GM12801 (cell line): ENCODE measurements around the gene SDC3.

ENCODE experiments used
- TF ChIP-seq, protein P1 (sequence below): IDR thresholded peaks from one replicate; pipeline ENCODE4 v1.5.1; 2011; ENCODE audit warnings: control low read depth; ENCODE audit not compliant: insufficient read length; ENCODE audit errors: extremely low read depth

The SDC3 gene

DNA sequence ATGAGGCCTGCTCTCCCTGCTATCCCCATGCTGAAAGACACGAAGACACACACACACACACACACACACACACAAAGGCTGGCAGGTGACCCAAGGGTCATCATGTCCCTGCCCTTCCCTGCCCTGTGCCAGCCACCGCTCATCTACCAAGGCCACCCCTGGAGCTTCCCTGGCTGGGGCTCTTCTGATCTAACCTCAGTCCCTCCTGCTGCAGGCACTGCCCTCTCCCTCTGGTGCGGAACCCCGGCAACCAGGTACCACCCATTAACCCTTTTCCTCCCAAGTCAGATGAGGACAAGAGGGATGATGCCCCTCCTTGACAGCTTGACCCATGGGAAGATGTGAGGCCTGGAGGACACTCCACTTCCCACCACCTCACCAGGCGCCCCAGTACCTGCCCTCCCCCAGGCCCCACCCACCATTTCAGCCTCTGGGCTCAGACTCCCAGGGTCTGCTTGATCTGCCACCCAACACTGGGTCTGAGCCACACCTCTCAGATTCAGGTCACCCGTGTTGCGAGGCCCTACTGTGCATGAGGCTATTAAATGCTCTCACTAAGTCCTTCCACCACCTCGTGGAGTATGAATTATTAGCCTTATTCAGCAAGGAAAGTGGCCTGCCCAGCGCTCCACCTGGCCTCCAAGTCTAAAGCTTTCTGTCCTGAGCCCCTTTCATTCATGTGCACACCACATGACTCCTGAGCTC, 2.5 kb downstream of the SDC3 start:
- TF ChIP-seq, protein P1, sequence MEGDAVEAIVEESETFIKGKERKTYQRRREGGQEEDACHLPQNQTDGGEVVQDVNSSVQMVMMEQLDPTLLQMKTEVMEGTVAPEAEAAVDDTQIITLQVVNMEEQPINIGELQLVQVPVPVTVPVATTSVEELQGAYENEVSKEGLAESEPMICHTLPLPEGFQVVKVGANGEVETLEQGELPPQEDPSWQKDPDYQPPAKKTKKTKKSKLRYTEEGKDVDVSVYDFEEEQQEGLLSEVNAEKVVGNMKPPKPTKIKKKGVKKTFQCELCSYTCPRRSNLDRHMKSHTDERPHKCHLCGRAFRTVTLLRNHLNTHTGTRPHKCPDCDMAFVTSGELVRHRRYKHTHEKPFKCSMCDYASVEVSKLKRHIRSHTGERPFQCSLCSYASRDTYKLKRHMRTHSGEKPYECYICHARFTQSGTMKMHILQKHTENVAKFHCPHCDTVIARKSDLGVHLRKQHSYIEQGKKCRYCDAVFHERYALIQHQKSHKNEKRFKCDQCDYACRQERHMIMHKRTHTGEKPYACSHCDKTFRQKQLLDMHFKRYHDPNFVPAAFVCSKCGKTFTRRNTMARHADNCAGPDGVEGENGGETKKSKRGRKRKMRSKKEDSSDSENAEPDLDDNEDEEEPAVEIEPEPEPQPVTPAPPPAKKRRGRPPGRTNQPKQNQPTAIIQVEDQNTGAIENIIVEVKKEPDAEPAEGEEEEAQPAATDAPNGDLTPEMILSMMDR = no peak

DNA sequence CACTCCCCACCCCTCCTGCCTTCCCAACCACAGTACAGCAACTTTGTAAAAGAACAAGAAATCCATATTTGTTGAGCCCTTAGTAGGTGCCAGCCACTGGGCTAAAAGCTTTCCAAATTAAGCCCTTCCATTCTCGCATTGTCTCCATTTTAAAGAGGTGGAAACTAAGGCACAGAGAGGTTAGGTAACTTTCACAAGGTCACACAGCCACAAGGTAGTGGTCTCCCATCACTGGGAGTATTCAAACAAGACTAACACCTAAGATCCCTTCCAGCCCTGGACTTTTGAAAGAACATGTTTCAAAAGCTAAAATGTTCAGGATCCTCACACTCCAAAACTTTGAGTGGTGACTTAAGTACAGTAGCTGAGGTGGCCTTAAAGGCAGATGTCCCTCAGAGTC, 3.2 kb downstream of the SDC3 start:
- TF ChIP-seq, protein P1 = no peak

DNA sequence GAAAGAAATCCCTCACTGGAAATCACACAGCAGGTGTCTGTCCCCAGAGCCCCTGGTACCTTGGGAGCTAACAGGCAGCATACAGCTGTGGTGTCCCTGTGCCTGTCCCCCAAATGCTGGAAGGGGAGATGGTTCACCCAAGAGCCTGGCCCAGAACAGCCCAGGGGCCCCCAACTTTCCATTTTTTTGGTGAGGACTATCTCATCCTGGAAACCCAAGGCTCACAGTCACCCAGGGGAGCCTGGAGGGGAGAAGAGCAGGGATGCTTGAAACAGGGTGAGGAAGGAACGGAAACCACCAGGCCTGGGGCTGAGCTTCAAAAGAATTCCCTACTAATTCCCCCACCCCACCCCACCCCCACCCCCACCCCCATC, 3.6 kb downstream of the SDC3 start:
- TF ChIP-seq, protein P1 = no peak

DNA sequence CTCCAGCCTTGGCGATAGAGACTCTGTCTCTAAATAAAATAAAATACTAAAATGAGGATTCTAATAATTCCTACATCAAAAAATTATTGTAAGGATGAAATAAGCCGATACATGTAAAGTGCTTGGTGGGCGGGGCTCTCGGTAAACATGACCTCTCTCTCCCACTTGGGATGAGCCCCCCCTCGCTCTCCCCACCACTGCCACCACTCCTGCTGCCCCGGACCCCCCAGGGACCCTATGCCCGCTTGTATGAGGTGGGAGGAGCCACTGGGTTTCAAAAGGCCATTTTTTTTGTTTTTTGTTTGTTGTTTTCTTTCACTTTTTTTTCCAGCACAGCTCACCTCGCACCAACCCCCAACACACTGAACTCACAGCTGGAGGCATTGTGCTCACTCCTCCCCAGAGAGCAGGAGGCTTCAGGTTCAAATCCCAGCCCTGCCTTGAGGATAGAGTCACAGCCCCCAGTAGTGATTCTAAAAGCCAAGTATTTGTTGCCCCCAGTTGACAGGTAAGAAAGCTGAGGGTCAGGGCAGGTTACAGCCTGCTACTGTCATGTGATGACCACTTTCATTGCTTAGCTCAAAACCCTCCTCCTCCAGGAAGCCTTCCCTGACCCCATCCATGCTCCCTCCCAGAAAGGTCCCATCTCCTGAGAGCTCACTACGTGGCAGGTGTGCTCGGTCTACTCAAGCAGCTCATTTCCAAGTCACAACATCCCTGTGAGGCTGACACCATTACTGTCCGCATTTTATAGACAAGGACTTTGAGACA, 4.2 kb downstream of the SDC3 start:
- TF ChIP-seq, protein P1 = no peak

DNA sequence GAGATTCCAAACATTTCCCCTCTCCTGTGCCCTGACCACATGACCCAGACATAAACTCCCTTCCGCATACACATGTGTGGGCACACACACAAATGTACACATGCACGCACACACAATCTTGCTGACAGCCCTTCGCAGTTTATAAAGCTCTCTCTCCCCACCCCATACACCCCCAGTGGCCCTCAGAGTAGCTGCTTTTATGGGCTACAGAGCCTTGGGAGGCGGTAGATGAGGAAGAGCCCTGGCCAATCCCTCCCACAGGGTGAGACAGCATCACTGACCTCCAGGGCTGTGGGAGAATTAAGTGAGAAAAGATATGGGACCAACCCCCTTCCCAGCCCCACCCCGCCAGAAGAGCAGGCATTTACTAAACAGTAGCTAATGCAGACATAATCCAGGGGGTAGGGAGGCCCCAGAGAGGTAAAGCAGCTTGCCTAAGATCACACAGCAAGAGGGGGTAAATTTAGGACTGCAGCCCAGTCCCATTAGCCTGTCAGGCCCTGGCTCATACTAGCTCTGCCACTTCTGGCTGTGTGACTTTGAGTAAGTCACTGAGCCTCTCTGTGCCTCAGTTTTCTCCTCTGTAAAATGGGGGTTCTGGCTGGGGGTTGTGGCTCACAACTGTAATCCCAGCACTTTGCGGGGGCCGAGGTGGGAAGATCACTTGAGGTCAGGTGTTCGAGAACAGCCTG, 5.1 kb downstream of the SDC3 start:
- TF ChIP-seq, protein P1 = no peak

DNA sequence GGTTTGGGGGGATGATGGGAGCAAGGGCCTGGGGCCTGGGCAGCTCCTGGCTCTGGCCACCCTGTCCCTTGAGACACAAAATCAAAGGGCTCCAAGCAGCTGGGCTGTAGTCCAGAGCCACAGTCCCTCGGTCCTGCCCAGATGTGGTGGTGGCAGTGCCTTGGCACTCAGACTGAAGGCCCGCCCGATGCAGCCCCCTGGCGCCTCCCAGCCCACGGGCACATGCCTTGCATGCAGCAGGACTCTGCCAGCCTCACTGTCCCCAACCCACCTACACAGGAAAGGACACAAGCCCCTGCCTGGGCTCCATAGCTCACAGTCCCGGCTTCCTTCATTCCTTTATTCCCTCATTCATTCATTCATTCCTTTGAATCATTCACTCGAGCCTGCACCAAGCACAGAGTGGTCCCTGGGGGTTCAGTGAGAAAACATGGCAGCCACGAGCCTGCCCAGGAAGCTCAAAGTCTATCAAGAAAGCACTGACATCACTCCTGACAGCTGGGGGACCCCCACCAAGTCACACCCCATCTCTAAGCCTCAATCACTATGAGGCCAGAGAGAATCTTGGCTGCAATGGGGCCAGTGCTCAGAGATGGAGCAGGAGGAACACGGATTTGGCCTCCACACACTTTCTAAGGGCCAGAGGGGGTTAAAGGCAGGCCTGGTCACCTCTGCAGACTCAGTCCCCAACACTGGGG, 5.8 kb downstream of the SDC3 start:
- TF ChIP-seq, protein P1 = no peak

DNA sequence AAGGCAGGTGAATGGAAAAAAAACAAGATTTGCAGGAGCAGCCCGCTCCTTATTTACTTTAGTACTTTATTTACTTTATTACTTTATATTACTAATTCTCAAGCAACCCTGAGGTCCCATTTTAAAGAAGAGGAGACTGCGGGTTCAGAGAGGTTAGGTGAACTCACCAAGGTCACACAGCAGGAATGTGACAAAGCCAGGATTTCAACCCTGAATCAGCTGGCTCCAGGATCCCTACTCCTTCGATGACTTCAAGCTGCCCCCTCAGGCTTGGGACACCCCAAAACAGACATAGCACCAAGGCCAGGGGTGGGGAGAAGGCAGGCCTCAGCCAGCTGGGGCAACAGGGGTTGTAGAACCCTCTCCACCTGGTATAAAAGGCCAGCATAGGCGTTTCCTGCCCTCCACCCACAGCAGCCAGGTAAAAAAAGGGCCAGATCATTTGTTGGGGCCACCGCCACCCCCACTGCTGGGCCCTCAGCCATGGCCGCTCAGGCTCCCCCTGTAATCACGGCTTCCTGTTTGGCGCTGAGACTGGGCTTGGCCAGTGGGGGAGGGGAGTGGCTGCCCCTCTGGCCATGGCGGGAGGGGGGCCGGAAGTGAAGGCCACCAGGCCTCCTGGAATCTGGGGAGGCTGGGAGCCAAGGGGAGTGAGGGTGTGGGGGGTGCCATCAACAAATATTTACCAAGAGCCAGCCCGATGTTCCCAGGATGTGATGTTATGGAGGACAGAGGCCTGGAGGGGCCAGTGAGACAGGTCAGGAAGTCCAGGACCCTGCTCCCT, 6.6 kb downstream of the SDC3 start:
- TF ChIP-seq, protein P1 = no peak
